Endothelial cell of umbilical vein (primary cell): ENCODE measurements around the gene EEFSEC. TPM values are rescaled to one million over a fixed set of nuclear protein-coding genes. Genes with fewer than 3 reads are reported as not detected.

Experiments used
- BruUV-seq: library from RNA; stranded (reverse); fragments of 400-500 nt; replicated peaks from 2 replicates; lab custom pipeline; 2021; lab: Mats Ljungman, UMichigan
- CTCF ChIA-PET: fragments of 300-600, 350-600 bp; sonication (Branson Sonifier 250); formaldehyde crosslinking; loops from one replicate; lab custom pipeline; 2021; ENCODE audit warnings: antibody characterized with exemption, inconsistent platforms; lab: Charles Lee
- POLR2A ChIA-PET: fragments of 300-600, 350-600 bp; sonication (Branson Sonifier 250); formaldehyde crosslinking; loops from one replicate; lab custom pipeline; 2021; ENCODE audit warnings: antibody characterized with exemption, inconsistent platforms; lab: Charles Lee
- DNase-seq: peaks from one replicate; pipeline ENCODE4 v3.0.0-alpha.2; 2011; ENCODE audit warnings: low read depth, low spot score
- FAIRE-seq: peaks from 2 replicates; lab custom pipeline; 2011; peaks lifted over from hg19 to GRCh38; lab: Jason Lieb, UNC
- H2AFZ ChIP-seq: 2 replicates; pipeline ENCODE4 v1.6.0; 2012; ENCODE audit warnings: low read depth, low read length, control low read depth, inconsistent platforms
- H3K27ac ChIP-seq: 2 replicates; pipeline ENCODE4 v1.5.1; 2011; ENCODE audit warnings: low read depth, mild to moderate bottlenecking, control low read depth, low read length, moderate library complexity; ENCODE audit not compliant: insufficient read depth
- H3K27me3 ChIP-seq, 2 experiments: 2 replicates each; pipeline versions ENCODE4 v1.6.0 to v1.6.1; 2011; ENCODE audit warnings: low read length in 2 of 2, mixed read lengths in 1 of 2; ENCODE audit not compliant: control insufficient read depth in 2 of 2, insufficient read depth in 2 of 2
- H3K36me3 ChIP-seq, 2 experiments: 2 replicates in 1 of 2; 3 replicates in 1 of 2; pipeline ENCODE4 v1.5.1; 2011; ENCODE audit warnings: low read length in 2 of 2, mild to moderate bottlenecking in 1 of 2, moderate library complexity in 1 of 2; ENCODE audit not compliant: control insufficient read depth in 2 of 2, insufficient read depth in 2 of 2; ENCODE audit errors: extremely low read depth in 1 of 2
- H3K4me1 ChIP-seq: 3 replicates; pipeline ENCODE4 v1.5.1; 2011; ENCODE audit warnings: mild to moderate bottlenecking, low read length; ENCODE audit not compliant: control insufficient read depth, insufficient read depth; ENCODE audit errors: extremely low read depth
- H3K4me2 ChIP-seq: 2 replicates; pipeline ENCODE4 v1.6.1; 2011; ENCODE audit warnings: low read length, control low read depth, mixed read lengths; ENCODE audit not compliant: insufficient read depth
- H3K4me3 ChIP-seq, 3 experiments: fragments of 200-600 bp in 1 of 3; sonication (generic), shearing (Covaris generic) in 1 of 3; replicated peaks in 1 of 3; 2 replicates each; pipeline ENCODE4 v1.5.1; 2011 to 2016; ENCODE audit warnings: control low read depth in 3 of 3, low read length in 3 of 3, mild to moderate bottlenecking in 2 of 3, inconsistent platforms in 1 of 3, low read depth in 1 of 3, moderate library complexity in 1 of 3; ENCODE audit not compliant: insufficient read depth in 1 of 3
- H3K79me2 ChIP-seq: 2 replicates; pipeline ENCODE4 v1.6.0; 2012; ENCODE audit warnings: low read length, inconsistent platforms; ENCODE audit not compliant: control insufficient read depth, insufficient read depth
- H3K9ac ChIP-seq: replicated peaks from 2 replicates; pipeline ENCODE3; 2011; ENCODE audit warnings: low read length, control low read depth; ENCODE audit not compliant: insufficient read depth; ENCODE audit errors: extremely low read depth
- H3K9me1 ChIP-seq: replicated peaks from 3 replicates; pipeline ENCODE4 v1.6.0; 2011; ENCODE audit warnings: mild to moderate bottlenecking, low read length; ENCODE audit not compliant: control insufficient read depth, insufficient read depth; ENCODE audit errors: extremely low read depth
- H3K9me3 ChIP-seq: replicated peaks from 2 replicates; pipeline ENCODE4 v1.5.1; 2012; ENCODE audit warnings: low read length, inconsistent platforms; ENCODE audit not compliant: control insufficient read depth, insufficient read depth
- H4K20me1 ChIP-seq: replicated peaks from 2 replicates; pipeline ENCODE3; 2011; ENCODE audit warnings: mild to moderate bottlenecking, low read length; ENCODE audit not compliant: control insufficient read depth, insufficient read depth; ENCODE audit errors: extremely low read depth
- CTCF ChIP-seq, 2 donors: IDR thresholded peaks; 1 replicate in 1 of 2; 2 replicates in 1 of 2; pipeline ENCODE4 v1.5.1; 2011; ENCODE audit warnings: low read length in 2 of 2, mild to moderate bottlenecking in 2 of 2, moderate library complexity in 2 of 2, control low read depth in 1 of 2, inconsistent platforms in 1 of 2, low read depth in 1 of 2; ENCODE audit not compliant: insufficient read depth in 1 of 2; ENCODE audit errors: extremely low read depth in 1 of 2
- EZH2 ChIP-seq: IDR thresholded peaks from 2 replicates; pipeline ENCODE4 v1.6.1; 2012; ENCODE audit warnings: borderline replicate concordance, low read depth, mild to moderate bottlenecking, moderate library complexity, low read length, inconsistent platforms; ENCODE audit not compliant: severe bottlenecking
- FOS ChIP-seq: IDR thresholded peaks from 2 replicates; pipeline ENCODE4 v1.6.1; 2011; ENCODE audit warnings: mild to moderate bottlenecking, low read length, moderate library complexity, borderline replicate concordance; ENCODE audit not compliant: insufficient read depth
- GATA2 ChIP-seq: IDR thresholded peaks from 2 replicates; pipeline ENCODE4 v1.7.0; 2011; ENCODE audit warnings: low read depth, mild to moderate bottlenecking, moderate library complexity, mixed read lengths, low read length; ENCODE audit not compliant: insufficient read length, insufficient read depth
- JUN ChIP-seq: IDR thresholded peaks from 2 replicates; pipeline ENCODE4 v1.6.1; 2011; ENCODE audit warnings: borderline replicate concordance, low read depth; ENCODE audit not compliant: insufficient read length, insufficient read depth
- MAX ChIP-seq: IDR thresholded peaks from 2 replicates; pipeline ENCODE4 v1.6.1; 2011; ENCODE audit not compliant: insufficient read depth, insufficient read length
- MYC ChIP-seq: IDR thresholded peaks from one replicate; pipeline ENCODE4 v1.6.1; 2011; ENCODE audit warnings: mild to moderate bottlenecking, low read depth, low read length
- POLR2A ChIP-seq: IDR thresholded peaks from 2 replicates; pipeline ENCODE4 v1.6.1; 2012; ENCODE audit warnings: low read depth, mild to moderate bottlenecking, control low read depth, low read length
- POLR2AphosphoS5 ChIP-seq: IDR thresholded peaks from 2 replicates; pipeline ENCODE4 v1.6.1; 2012; ENCODE audit warnings: low read depth, mild to moderate bottlenecking, control low read depth, low read length, moderate library complexity; ENCODE audit not compliant: insufficient read depth
- dilution Hi-C: fragments of 300-500 bp; cut with MboI; formaldehyde crosslinking; loops from one replicate; pipeline ENCODE4 v1.15.0; 2019; ENCODE audit warnings: low sequenced_read_pairs; ENCODE audit not compliant: extremely low pct_ligation_motif_present
- intact Hi-C: fragments of 100-400 bp; cut with micrococcal nuclease; formaldehyde crosslinking; loops from one replicate; pipeline ENCODE4 v1.10.0; 2022
- polyA plus RNA-seq, 4 experiments: library from polyadenylated mRNA; depleted of rRNA in 3 of 4; stranded (reverse) in 3 of 4; unstranded in 1 of 4; fragments of >200 nt; gene quantifications; 2 replicates each; pipeline versions ENCODE4 v1.2.1 to v1.2.3, GENCODE V29; 2011 to 2012; ENCODE audit warnings: missing spikeins in 1 of 4
- total RNA-seq: library from RNA; stranded (reverse); gene quantifications from 2 replicates; pipeline ENCODE4 v1.2.3, GENCODE V29; 2021

EEFSEC gene
- total and polyA plus RNA-seq, 2 donors (not counting 3 experiments of a cell fraction or from before 2014, with no cell fraction given), result 13.1 to 14.5 TPM

GRCh38 chr3:128324911-128325592, 171.8 kb downstream of the EEFSEC start:
- FAIRE-seq, result no peak
- CTCF ChIA-PET, result interaction anchor here (1.3 kb wide), 1 partner anchor 259 kb away, joined by 4 read pairs; no protein-coding TSS in a partner anchor

More at GRCh38 chr3:128324911-128325592, 171.8 kb downstream of the EEFSEC start:
- H3K79me2 ChIP-seq, result no peaks in the 10 kb centered on the region
- H3K36me3 ChIP-seq, result no peaks in the 10 kb centered on the region
- H3K4me2 ChIP-seq, result no peak overlapping the region
- H4K20me1 ChIP-seq, result no peaks in the 10 kb centered on the region
- no peak overlapping the region for H2AFZ ChIP-seq
- no peak overlapping the region for H3K9ac ChIP-seq
- H3K27me3 ChIP-seq, result no peaks in the 10 kb centered on the region
- dilution Hi-C loops, result no loop called here
- no peaks in the 10 kb centered on the region for H3K9me1 ChIP-seq
- TF ChIP-seq FOS (no peak), MYC (no peak), POLR2A (no peak), MAX (no peak), JUN (no peak), GATA2 (no peak), POLR2AphosphoS5 (no peak), EZH2 (no peak), CTCF (IDR thresholded peaks at IDR 0.05; ENCODE audit: extremely low read depth in 1 of 2, insufficient read depth in 1 of 2, low read depth in 1 of 2, low read length in 2 of 2) (no peak)
- no TSS peak for BruUV-seq
- intact Hi-C loops, result loop anchor here (10.0 kb wide), 2 partner anchors 230 to 260 kb away; no protein-coding TSS in a partner anchor
- H3K4me1 ChIP-seq, result no peaks in the 10 kb centered on the region
- POLR2A ChIA-PET, result no interaction called here
- no peak overlapping the region for H3K27ac ChIP-seq
- no peaks in the 10 kb centered on the region for H3K9me3 ChIP-seq
- DNase-seq, result no peak
- no peak overlapping the region for H3K4me3 ChIP-seq
